Measurements from ENCODE around the gene TNFRSF9.
"Not testable (repeated sequence)": the region's sequence is repeated elsewhere in the genome, so short reads cannot be mapped to it uniquely, and the experiment has no call there.

The TNFRSF9 gene

GRCh38 chr1:7930645-7931445 lies 9.8 kb downstream of the TNFRSF9 start:
- in situ Hi-C loops (cut with HindIII; ENCODE audit: low pct_ligation_motif_present, low pct_unique_long_range_greater_than_20kb, low sequenced_read_pairs) = no loop called here
- DNase-seq = no peak

GRCh38 chr1:7929637-7930036 lies 11.0 kb downstream of the TNFRSF9 start:
- in situ Hi-C loops (cut with HindIII; ENCODE audit: low pct_ligation_motif_present, low pct_unique_long_range_greater_than_20kb, low sequenced_read_pairs) = no loop called here
- DNase-seq = no peak

GRCh38 chr1:7928247-7928646 lies 12.4 kb downstream of the TNFRSF9 start:
- no peak for DNase-seq
- in situ Hi-C loops (cut with HindIII; ENCODE audit: low pct_ligation_motif_present, low pct_unique_long_range_greater_than_20kb, low sequenced_read_pairs) = no loop called here

GRCh38 chr1:7927061-7927460 lies 13.6 kb downstream of the TNFRSF9 start:
- in situ Hi-C loops (cut with HindIII; ENCODE audit: low pct_ligation_motif_present, low pct_unique_long_range_greater_than_20kb, low sequenced_read_pairs) = not testable (repeated sequence)

GRCh38 chr1:7922301-7922700 lies 18.3 kb downstream of the TNFRSF9 start:
- no peak for DNase-seq
- in situ Hi-C loops (cut with HindIII; ENCODE audit: low pct_ligation_motif_present, low pct_unique_long_range_greater_than_20kb, low sequenced_read_pairs) = no loop called here

More at GRCh38 chr1:7927061-7927460, 13.6 kb downstream of the TNFRSF9 start:
- DNase-seq = not testable (repeated sequence)

- in situ Hi-C loops (cut with HindIII; ENCODE audit: low pct_ligation_motif_present, low pct_unique_long_range_greater_than_20kb, low sequenced_read_pairs) = no loop called here
- DNase-seq = no peak
Observed at GRCh38 chr1:7921796-7922195, 18.8 kb downstream of the TNFRSF9 start.

- DNase-seq = no peak
- in situ Hi-C loops (cut with HindIII; ENCODE audit: low pct_ligation_motif_present, low pct_unique_long_range_greater_than_20kb, low sequenced_read_pairs) = no loop called here
Observed at GRCh38 chr1:7919880-7920279, 20.8 kb downstream of the TNFRSF9 start.

GRCh38 chr1:7917971-7918370 lies 22.7 kb downstream of the TNFRSF9 start:
- in situ Hi-C loops (cut with HindIII; ENCODE audit: low pct_ligation_motif_present, low pct_unique_long_range_greater_than_20kb, low sequenced_read_pairs); DNase-seq: not testable (repeated sequence)

GRCh38 chr1:7916501-7916830 lies 24.2 kb downstream of the TNFRSF9 start:
- no peak for DNase-seq
- in situ Hi-C loops (cut with HindIII; ENCODE audit: low pct_ligation_motif_present, low pct_unique_long_range_greater_than_20kb, low sequenced_read_pairs) = no loop called here

GRCh38 chr1:7915826-7916500 lies 24.7 kb downstream of the TNFRSF9 start:
- no peak for DNase-seq
- in situ Hi-C loops (cut with HindIII; ENCODE audit: low pct_ligation_motif_present, low pct_unique_long_range_greater_than_20kb, low sequenced_read_pairs) = no loop called here

GRCh38 chr1:7912743-7913557 lies 27.7 kb downstream of the TNFRSF9 start:
- in situ Hi-C loops (cut with HindIII; ENCODE audit: low pct_ligation_motif_present, low pct_unique_long_range_greater_than_20kb, low sequenced_read_pairs) = no loop called here
- DNase-seq = no peak

GRCh38 chr1:7912145-7912544 lies 28.5 kb downstream of the TNFRSF9 start:
- no peak for DNase-seq
- in situ Hi-C loops (cut with HindIII; ENCODE audit: low pct_ligation_motif_present, low pct_unique_long_range_greater_than_20kb, low sequenced_read_pairs) = no loop called here

GRCh38 chr1:7905262-7905661 lies 35.4 kb downstream of the TNFRSF9 start:
- in situ Hi-C loops (cut with HindIII; ENCODE audit: low pct_ligation_motif_present, low pct_unique_long_range_greater_than_20kb, low sequenced_read_pairs) = no loop called here
- no peak for DNase-seq

- in situ Hi-C loops (cut with HindIII; ENCODE audit: low pct_ligation_motif_present, low pct_unique_long_range_greater_than_20kb, low sequenced_read_pairs) = no loop called here
Observed at GRCh38 chr1:7902478-7903085, 38.1 kb downstream of the TNFRSF9 start.

GRCh38 chr1:7899741-7900140 lies 40.9 kb downstream of the TNFRSF9 start:
- no peak for DNase-seq
- in situ Hi-C loops (cut with HindIII; ENCODE audit: low pct_ligation_motif_present, low pct_unique_long_range_greater_than_20kb, low sequenced_read_pairs) = no loop called here

More at GRCh38 chr1:7902478-7903085, 38.1 kb downstream of the TNFRSF9 start:
- peak; percentile 68 for DNase-seq

- DNase-seq = no peak
- in situ Hi-C loops (cut with HindIII; ENCODE audit: low pct_ligation_motif_present, low pct_unique_long_range_greater_than_20kb, low sequenced_read_pairs) = no loop called here
Observed at GRCh38 chr1:7898962-7899361, 41.7 kb downstream of the TNFRSF9 start.

- DNase-seq = no peak
- in situ Hi-C loops (cut with HindIII; ENCODE audit: low pct_ligation_motif_present, low pct_unique_long_range_greater_than_20kb, low sequenced_read_pairs) = no loop called here
Observed at GRCh38 chr1:7896994-7897393, 43.6 kb downstream of the TNFRSF9 start.

- peak; percentile 9 for DNase-seq
- in situ Hi-C loops (cut with HindIII; ENCODE audit: low pct_ligation_motif_present, low pct_unique_long_range_greater_than_20kb, low sequenced_read_pairs) = no loop called here
Observed at GRCh38 chr1:7893529-7894180, 47.0 kb downstream of the TNFRSF9 start.
